Uterus (tissue), 4 donors: ENCODE data around the gene UBE2L5. TPM values are rescaled to one million over a fixed set of nuclear protein-coding genes. Genes with fewer than 3 reads are reported as not detected.

Experiments used
- DNase-seq, 2 donors: peaks; one replicate each; pipeline ENCODE4 v3.0.0-alpha.2; 2019 to 2020
- H3K27ac ChIP-seq, 2 donors: fragments of 200-600 bp; sonication (generic); 1 replicate in 1 of 2; 2 replicates in 1 of 2; pipeline ENCODE4 v1.5.1; 2016 to 2018
- H3K27me3 ChIP-seq, 2 donors: fragments of 200-600 bp; sonication (generic); one replicate each; pipeline ENCODE4 v1.5.1; 2018 to 2019; ENCODE audit warnings: control low read depth in 1 of 2
- H3K36me3 ChIP-seq, 2 donors: fragments of 200-600 bp; sonication (generic); one replicate each; pipeline ENCODE4 v1.5.1; 2019; ENCODE audit warnings: control low read depth in 1 of 2
- H3K4me1 ChIP-seq, 2 donors: fragments of 200-600 bp; sonication (generic); one replicate each; pipeline ENCODE4 v1.5.1; 2018 to 2019; ENCODE audit warnings: control low read depth in 1 of 2
- H3K4me3 ChIP-seq, 2 donors: fragments of 200-600 bp; sonication (generic); 1 replicate in 1 of 2; 2 replicates in 1 of 2; pipeline ENCODE4 v1.5.1; 2018 to 2019; ENCODE audit warnings: mild to moderate bottlenecking in 1 of 2
- H3K9me3 ChIP-seq, 2 donors: fragments of 200-600 bp; sonication (generic); one replicate each; pipeline ENCODE4 v1.5.1; 2019; ENCODE audit warnings: control low read depth in 1 of 2
- CTCF ChIP-seq, 4 experiments: fragments of 200-600 bp in 2 of 4; fragments of 450-650 bp in 2 of 4; sonication (generic) in 2 of 4; IDR thresholded peaks; one replicate each; pipeline ENCODE4 v1.5.1; 2016 to 2019; ENCODE audit warnings: antibody characterized with exemption in 4 of 4, mild to moderate bottlenecking in 2 of 4, moderate library complexity in 1 of 4
- POLR2A ChIP-seq, 2 donors: fragments of 450-650 bp; IDR thresholded peaks; one replicate each; pipeline ENCODE4 v1.6.1; 2016; ENCODE audit warnings: antibody characterized with exemption in 2 of 2, mild to moderate bottlenecking in 1 of 2, moderate library complexity in 1 of 2
- intact Hi-C: fragments of 100-400 bp; cut with DNase I; formaldehyde crosslinking; loops from one replicate; pipeline ENCODE4 v1.15.1; 2023; ENCODE audit warnings: low total_unique reads
- total RNA-seq, 4 donors: library from RNA; depleted of rRNA in 3 of 4; stranded (reverse); fragments of >200 nt in 3 of 4; gene quantifications; one replicate each; pipeline versions ENCODE4 v1.1.0 to v1.2.4, GENCODE V29; 2014 to 2023
- donor health status: DM: yes; HTN: yes; CAD: no.

Gene UBE2L5
- total RNA-seq, 4 donors from 2014 or later: 0.21 to 2.8 TPM; not detected in 2

GRCh38 chr13:30396434-30397075 is 25.7 kb upstream of the UBE2L5 start:
- TF ChIP-seq CTCF (IDR thresholded peaks at IDR 0.05) (no peak), POLR2A (IDR thresholded peaks at IDR 0.05) (no peak)

GRCh38 chr13:30398601-30399072 is 23.7 kb upstream of the UBE2L5 start:
- DNase-seq: no peak
- no peak overlapping the region for H3K27ac ChIP-seq
- TF ChIP-seq CTCF (IDR thresholded peaks at IDR 0.05): no peak
- TF ChIP-seq POLR2A (IDR thresholded peaks at IDR 0.05): no peak
- no peaks in the 10 kb centered on the region for H3K4me1 ChIP-seq
- no peaks in the 10 kb centered on the region for H3K36me3 ChIP-seq
- no peaks in the 10 kb centered on the region for H3K9me3 ChIP-seq
- H3K27me3 ChIP-seq: no peaks in the 10 kb centered on the region
- intact Hi-C loops: loop anchor here (5.0 to 10.0 kb wide), 2 partner anchors 46 to 64 kb away; no protein-coding TSS in a partner anchor
- no peak overlapping the region for H3K4me3 ChIP-seq

More at GRCh38 chr13:30396434-30397075, 25.7 kb upstream of the UBE2L5 start:
- Histone ChIP-seq H3K36me3 (no peaks in the 10 kb centered on the region), H3K27me3 (no peaks in the 10 kb centered on the region), H3K27ac (peak overlapping the region; percentile 93 to 97), H3K4me1 (no peaks in the 10 kb centered on the region), H3K4me3 (no peak overlapping the region), H3K9me3 (no peaks in the 10 kb centered on the region)
- no peak for DNase-seq
- intact Hi-C loops: loop anchor here (5.0 to 10.0 kb wide), 2 partner anchors 48 to 66 kb away; no protein-coding TSS in a partner anchor

GRCh38 chr13:30400376-30400775 is 21.9 kb upstream of the UBE2L5 start:
- no peaks in the 10 kb centered on the region for H3K4me1 ChIP-seq
- intact Hi-C loops: no loop called here
- no peak for TF ChIP-seq POLR2A (IDR thresholded peaks at IDR 0.05)
- TF ChIP-seq CTCF (IDR thresholded peaks at IDR 0.05): no peak
- no peaks in the 10 kb centered on the region for H3K36me3 ChIP-seq
- H3K4me3 ChIP-seq: no peak overlapping the region
- H3K27ac ChIP-seq: no peak overlapping the region
- no peak for DNase-seq
- H3K9me3 ChIP-seq: no peaks in the 10 kb centered on the region
- H3K27me3 ChIP-seq: no peaks in the 10 kb centered on the region

- Histone ChIP-seq H3K9me3 (no peaks in the 10 kb centered on the region), H3K27me3 (no peaks in the 10 kb centered on the region), H3K27ac (no peak overlapping the region), H3K4me1 (no peaks in the 10 kb centered on the region), H3K4me3 (no peak overlapping the region), H3K36me3 (no peaks in the 10 kb centered on the region)
- TF ChIP-seq CTCF (IDR thresholded peaks at IDR 0.05): no peak
- no peak for TF ChIP-seq POLR2A (IDR thresholded peaks at IDR 0.05)
- intact Hi-C loops: no loop called here
- DNase-seq: no peak
Observed at GRCh38 chr13:30401347-30401746, 20.9 kb upstream of the UBE2L5 start.

- TF ChIP-seq CTCF (IDR thresholded peaks at IDR 0.05): no peak
- no peak for TF ChIP-seq POLR2A (IDR thresholded peaks at IDR 0.05)
- no peak for DNase-seq
- peak overlapping the region; percentile 16 to 49 for H3K27ac ChIP-seq
- H3K4me1 ChIP-seq: no peaks in the 10 kb centered on the region
- no peaks in the 10 kb centered on the region for H3K27me3 ChIP-seq
- intact Hi-C loops: no loop called here
- no peak overlapping the region for H3K4me3 ChIP-seq
- H3K9me3 ChIP-seq: no peaks in the 10 kb centered on the region
- no peaks in the 10 kb centered on the region for H3K36me3 ChIP-seq
Observed at GRCh38 chr13:30403456-30403855, 18.8 kb upstream of the UBE2L5 start.
